DND-41 (cell line): Measurements from ENCODE around the gene CERKL.

Source experiments
- EZH2 ChIP-seq: IDR thresholded peaks from 3 replicates; pipeline ENCODE4 v1.6.1; 2012; ENCODE audit warnings: borderline replicate concordance, low read depth, mild to moderate bottlenecking, moderate library complexity, low read length, inconsistent platforms; ENCODE audit not compliant: severe bottlenecking
- TF ChIP-seq, protein P1 (sequence below): IDR thresholded peaks from 2 replicates; pipeline ENCODE4 v1.5.1; 2012; ENCODE audit warnings: borderline replicate concordance, low read length, moderate library complexity, mild to moderate bottlenecking; ENCODE audit not compliant: poor library complexity, severe bottlenecking; ENCODE audit errors: extremely low read depth

- TF ChIP-seq, protein P1, sequence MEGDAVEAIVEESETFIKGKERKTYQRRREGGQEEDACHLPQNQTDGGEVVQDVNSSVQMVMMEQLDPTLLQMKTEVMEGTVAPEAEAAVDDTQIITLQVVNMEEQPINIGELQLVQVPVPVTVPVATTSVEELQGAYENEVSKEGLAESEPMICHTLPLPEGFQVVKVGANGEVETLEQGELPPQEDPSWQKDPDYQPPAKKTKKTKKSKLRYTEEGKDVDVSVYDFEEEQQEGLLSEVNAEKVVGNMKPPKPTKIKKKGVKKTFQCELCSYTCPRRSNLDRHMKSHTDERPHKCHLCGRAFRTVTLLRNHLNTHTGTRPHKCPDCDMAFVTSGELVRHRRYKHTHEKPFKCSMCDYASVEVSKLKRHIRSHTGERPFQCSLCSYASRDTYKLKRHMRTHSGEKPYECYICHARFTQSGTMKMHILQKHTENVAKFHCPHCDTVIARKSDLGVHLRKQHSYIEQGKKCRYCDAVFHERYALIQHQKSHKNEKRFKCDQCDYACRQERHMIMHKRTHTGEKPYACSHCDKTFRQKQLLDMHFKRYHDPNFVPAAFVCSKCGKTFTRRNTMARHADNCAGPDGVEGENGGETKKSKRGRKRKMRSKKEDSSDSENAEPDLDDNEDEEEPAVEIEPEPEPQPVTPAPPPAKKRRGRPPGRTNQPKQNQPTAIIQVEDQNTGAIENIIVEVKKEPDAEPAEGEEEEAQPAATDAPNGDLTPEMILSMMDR: no peak
- no peak for TF ChIP-seq EZH2
Measured at GRCh38 chr2:181646415-181646987, 10.4 kb downstream of the CERKL start.
